ENCODE data around the gene HBS1L. TPM values are rescaled to one million over a fixed set of nuclear protein-coding genes. Genes with fewer than 3 reads are reported as not detected.

HBS1L gene
- total RNA-seq, 1 experiment from 2014 or later = 89.4 TPM

GRCh38 chr6:135088281-135088680, 33.7 kb upstream of the HBS1L start:
- DNase-seq (ENCODE audit: low read depth, low spot score) = no peak

GRCh38 chr6:135087803-135088202, 33.2 kb upstream of the HBS1L start:
- Histone ChIP-seq H3K4me3 (replicated peaks in 1 of 2; ENCODE audit: low read depth in 1 of 2, low read length in 2 of 2) (no peak overlapping the region), H3K9ac (ENCODE audit: low read length) (no peak overlapping the region), H3K9me3 (ENCODE audit: control insufficient read depth in 1 of 2, insufficient read depth in 1 of 2, low read depth in 1 of 2, low read length in 2 of 2) (no peaks in the 10 kb centered on the region), H3K4me1 (ENCODE audit: control insufficient read depth in 1 of 2, insufficient read depth in 2 of 2, low read length in 2 of 2) (no peaks in the 10 kb centered on the region), H3K27me3 (ENCODE audit: insufficient read depth, low read length) (no peaks in the 10 kb centered on the region), H3K27ac (ENCODE audit: low read depth, low read length) (no peak overlapping the region), H3K36me3 (ENCODE audit: control insufficient read depth in 1 of 2, insufficient read depth in 2 of 2, low read length in 2 of 2) (no peaks in the 10 kb centered on the region), H2AFZ (ENCODE audit: low read depth, low read length, poor library complexity, severe bottlenecking) (no peak overlapping the region), H3K4me2 (ENCODE audit: low read length) (no peak overlapping the region), H3K79me2 (ENCODE audit: insufficient read depth, low read length) (no peaks in the 10 kb centered on the region), H4K20me1 (ENCODE audit: insufficient read depth) (no peaks in the 10 kb centered on the region), H3K9me2 (ENCODE audit: insufficient read depth) (no peaks in the 10 kb centered on the region)
- intact Hi-C loops (cut with micrococcal nuclease) = no loop called here
- CTCF ChIA-PET = interaction anchor here (1.6 kb wide), 1 partner anchor 96 kb away, joined by 3 read pairs; no protein-coding TSS in a partner anchor
- RAD21 ChIA-PET (ENCODE audit: low non-redundant PET in 1 of 2, low total read pairs in 2 of 2, uncharacterized antibody in 2 of 2, unreplicated experiment in 2 of 2) = no interaction called here
- no peak for TF ChIP-seq POLR2A (IDR thresholded peaks at IDR 0.05; ENCODE audit: borderline replicate concordance, extremely low read depth, insufficient read depth, insufficient read length)
- TF ChIP-seq, protein P1, sequence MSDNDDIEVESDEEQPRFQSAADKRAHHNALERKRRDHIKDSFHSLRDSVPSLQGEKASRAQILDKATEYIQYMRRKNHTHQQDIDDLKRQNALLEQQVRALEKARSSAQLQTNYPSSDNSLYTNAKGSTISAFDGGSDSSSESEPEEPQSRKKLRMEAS (IDR thresholded peaks at IDR 0.05) = no peak
- no peak for TF ChIP-seq CBX3 (IDR thresholded peaks at IDR 0.05; ENCODE audit: low read depth)
- TF ChIP-seq, protein P2, sequence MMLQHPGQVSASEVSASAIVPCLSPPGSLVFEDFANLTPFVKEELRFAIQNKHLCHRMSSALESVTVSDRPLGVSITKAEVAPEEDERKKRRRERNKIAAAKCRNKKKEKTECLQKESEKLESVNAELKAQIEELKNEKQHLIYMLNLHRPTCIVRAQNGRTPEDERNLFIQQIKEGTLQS (IDR thresholded peaks at IDR 0.05) = no peak
- no peak for TF ChIP-seq SRF (IDR thresholded peaks at IDR 0.05; ENCODE audit: low read depth)
- TF ChIP-seq ZNF274 (IDR thresholded peaks at IDR 0.05; ENCODE audit: low read depth, low read length) = no peak
- no peak for TF ChIP-seq POLR2AphosphoS5 (IDR thresholded peaks at IDR 0.05; ENCODE audit: low read depth, low read length)
- TF ChIP-seq EGR1 (IDR thresholded peaks at IDR 0.05; ENCODE audit: low read depth) = no peak
- TF ChIP-seq EZH2phosphoT487 (IDR thresholded peaks at IDR 0.05; ENCODE audit: borderline replicate concordance) = no peak
- TF ChIP-seq SIN3A (IDR thresholded peaks at IDR 0.05; ENCODE audit: low read depth) = no peak
- no peak for TF ChIP-seq RAD21 (IDR thresholded peaks at IDR 0.05; ENCODE audit: low read depth)
- no peak for TF ChIP-seq JUND (IDR thresholded peaks at IDR 0.05)
- no peak for TF ChIP-seq EZH2 (IDR thresholded peaks at IDR 0.05)
- TF ChIP-seq SP1 (IDR thresholded peaks at IDR 0.05; ENCODE audit: low read depth) = no peak
- TF ChIP-seq CEBPB (IDR thresholded peaks at IDR 0.05; ENCODE audit: low read depth) = no peak
- TF ChIP-seq YY1 (IDR thresholded peaks at IDR 0.05; ENCODE audit: extremely low read depth, insufficient replicate concordance, low read depth, low read length) = no peak
- no peak for TF ChIP-seq ZFX (IDR thresholded peaks at IDR 0.05)
- TF ChIP-seq FOSL1 (IDR thresholded peaks at IDR 0.05; ENCODE audit: low read depth) = no peak
- POLR2A ChIA-PET = interaction anchor here (1.4 kb wide), 1 partner anchor 33 kb away, joined by 3 read pairs; the partner anchor contains the start of gene HBS1L
- DNase-seq (ENCODE audit: low read depth, low spot score) (no peak), ATAC-seq (no peak)
- no TSS peak for BruUV-seq (replicated peaks)

More at GRCh38 chr6:135088281-135088680, 33.7 kb upstream of the HBS1L start:
- Histone ChIP-seq H3K9ac (ENCODE audit: low read length) (no peak overlapping the region), H3K9me3 (ENCODE audit: control insufficient read depth in 1 of 2, insufficient read depth in 1 of 2, low read depth in 1 of 2, low read length in 2 of 2) (no peaks in the 10 kb centered on the region), H3K27me3 (ENCODE audit: insufficient read depth, low read length) (no peaks in the 10 kb centered on the region), H3K79me2 (ENCODE audit: insufficient read depth, low read length) (no peaks in the 10 kb centered on the region), H3K36me3 (ENCODE audit: control insufficient read depth in 1 of 2, insufficient read depth in 2 of 2, low read length in 2 of 2) (no peaks in the 10 kb centered on the region), H3K4me3 (replicated peaks in 1 of 2; ENCODE audit: low read depth in 1 of 2, low read length in 2 of 2) (no peak overlapping the region), H3K4me2 (ENCODE audit: low read length) (no peak overlapping the region), H3K9me2 (ENCODE audit: insufficient read depth) (no peaks in the 10 kb centered on the region), H2AFZ (ENCODE audit: low read depth, low read length, poor library complexity, severe bottlenecking) (no peak overlapping the region), H4K20me1 (ENCODE audit: insufficient read depth) (no peaks in the 10 kb centered on the region), H3K4me1 (ENCODE audit: control insufficient read depth in 1 of 2, insufficient read depth in 2 of 2, low read length in 2 of 2) (no peaks in the 10 kb centered on the region), H3K27ac (ENCODE audit: low read depth, low read length) (no peak overlapping the region)
- TF ChIP-seq SRF (IDR thresholded peaks at IDR 0.05; ENCODE audit: low read depth) = no peak
- TF ChIP-seq, protein P3, sequence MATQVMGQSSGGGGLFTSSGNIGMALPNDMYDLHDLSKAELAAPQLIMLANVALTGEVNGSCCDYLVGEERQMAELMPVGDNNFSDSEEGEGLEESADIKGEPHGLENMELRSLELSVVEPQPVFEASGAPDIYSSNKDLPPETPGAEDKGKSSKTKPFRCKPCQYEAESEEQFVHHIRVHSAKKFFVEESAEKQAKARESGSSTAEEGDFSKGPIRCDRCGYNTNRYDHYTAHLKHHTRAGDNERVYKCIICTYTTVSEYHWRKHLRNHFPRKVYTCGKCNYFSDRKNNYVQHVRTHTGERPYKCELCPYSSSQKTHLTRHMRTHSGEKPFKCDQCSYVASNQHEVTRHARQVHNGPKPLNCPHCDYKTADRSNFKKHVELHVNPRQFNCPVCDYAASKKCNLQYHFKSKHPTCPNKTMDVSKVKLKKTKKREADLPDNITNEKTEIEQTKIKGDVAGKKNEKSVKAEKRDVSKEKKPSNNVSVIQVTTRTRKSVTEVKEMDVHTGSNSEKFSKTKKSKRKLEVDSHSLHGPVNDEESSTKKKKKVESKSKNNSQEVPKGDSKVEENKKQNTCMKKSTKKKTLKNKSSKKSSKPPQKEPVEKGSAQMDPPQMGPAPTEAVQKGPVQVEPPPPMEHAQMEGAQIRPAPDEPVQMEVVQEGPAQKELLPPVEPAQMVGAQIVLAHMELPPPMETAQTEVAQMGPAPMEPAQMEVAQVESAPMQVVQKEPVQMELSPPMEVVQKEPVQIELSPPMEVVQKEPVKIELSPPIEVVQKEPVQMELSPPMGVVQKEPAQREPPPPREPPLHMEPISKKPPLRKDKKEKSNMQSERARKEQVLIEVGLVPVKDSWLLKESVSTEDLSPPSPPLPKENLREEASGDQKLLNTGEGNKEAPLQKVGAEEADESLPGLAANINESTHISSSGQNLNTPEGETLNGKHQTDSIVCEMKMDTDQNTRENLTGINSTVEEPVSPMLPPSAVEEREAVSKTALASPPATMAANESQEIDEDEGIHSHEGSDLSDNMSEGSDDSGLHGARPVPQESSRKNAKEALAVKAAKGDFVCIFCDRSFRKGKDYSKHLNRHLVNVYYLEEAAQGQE (IDR thresholded peaks at IDR 0.05; ENCODE audit: low read depth) = no peak
- intact Hi-C loops (cut with micrococcal nuclease) = no loop called here
- ChIA-PET CTCF (interaction anchor here (1.6 kb wide), 1 partner anchor 95 kb away, joined by 3 read pairs; no protein-coding TSS in a partner anchor), POLR2A (interaction anchor here (1.4 kb wide), 1 partner anchor 33 kb away, joined by 3 read pairs; the partner anchor contains the start of gene HBS1L), RAD21 (ENCODE audit: low non-redundant PET in 1 of 2, low total read pairs in 2 of 2, uncharacterized antibody in 2 of 2, unreplicated experiment in 2 of 2) (no interaction called here)
- ATAC-seq = no peak
- BruUV-seq (replicated peaks) = no TSS peak
